Activated CD4-positive, CD25-positive, alpha-beta regulatory T cell treated with anti-CD3 and anti-CD28 coated beads, Interleukin-2, amount 50 U/mL, for 24 hours (primary cell): ENCODE results near the gene GMDS.

Experiments
- ATAC-seq, 2 donors: fragments of 150-1000 bp; cut with Tn5 transposase; one replicate each; pipeline ENCODE4 v1.10.0; 2021; ENCODE audit warnings: mild to moderate bottlenecking in 1 of 2, moderate library complexity in 1 of 2

GMDS gene

GRCh38 chr6:1792989-1793388 lies 452.4 kb downstream of the GMDS start:
- peak; percentile 28 to 48 for ATAC-seq

- ATAC-seq = no peak
These were observed 454.7 kb downstream of the GMDS start for GRCh38 chr6:1790684-1791083.

GRCh38 chr6:1789092-1789491 lies 456.3 kb downstream of the GMDS start:
- ATAC-seq = no peak

- no peak for ATAC-seq
These were observed 457.5 kb downstream of the GMDS start for GRCh38 chr6:1787894-1788293.

- peak; percentile 95 to 98 for ATAC-seq
These were observed 458.7 kb downstream of the GMDS start for GRCh38 chr6:1786455-1787453.

- no peak for ATAC-seq
These were observed 461.0 kb downstream of the GMDS start for GRCh38 chr6:1784422-1784884.

- ATAC-seq = no peak
These were observed 463.6 kb downstream of the GMDS start for GRCh38 chr6:1781817-1782184.

- no peak for ATAC-seq
These were observed 464.1 kb downstream of the GMDS start for GRCh38 chr6:1781152-1781816.

- ATAC-seq = no peak
These were observed 465.0 kb downstream of the GMDS start for GRCh38 chr6:1780251-1780867.

GRCh38 chr6:1778686-1779235 lies 466.6 kb downstream of the GMDS start:
- ATAC-seq = no peak

GRCh38 chr6:1777921-1778685 lies 467.3 kb downstream of the GMDS start:
- no peak for ATAC-seq

- ATAC-seq = no peak
These were observed 470.0 kb downstream of the GMDS start for GRCh38 chr6:1775441-1775840.

GRCh38 chr6:1774226-1774915 lies 471.0 kb downstream of the GMDS start:
- no peak for ATAC-seq

- no peak for ATAC-seq
These were observed 471.7 kb downstream of the GMDS start for GRCh38 chr6:1773700-1774099.

GRCh38 chr6:1770968-1771723 lies 474.3 kb downstream of the GMDS start:
- ATAC-seq = peak; percentile 85 to 92

GRCh38 chr6:1770435-1770843 lies 475.0 kb downstream of the GMDS start:
- peak; percentile 55 for ATAC-seq

- no peak for ATAC-seq
These were observed 477.7 kb downstream of the GMDS start for GRCh38 chr6:1767481-1768246.

GRCh38 chr6:1766654-1767053 lies 478.8 kb downstream of the GMDS start:
- ATAC-seq = no peak

GRCh38 chr6:1765160-1765903 lies 480.1 kb downstream of the GMDS start:
- ATAC-seq = no peak
